Measurements from ENCODE around the gene DMC1. TPM values are rescaled to one million over a fixed set of nuclear protein-coding genes. Genes with fewer than 3 reads are reported as not detected.
A peak's percentile ranks its signal among the peaks of the same experiment; 100 is the strongest.

Gene DMC1
- total and polyA plus RNA-seq, 9 of the 15 experiments (the other 6 are each of a cell fraction or from before 2014, with no cell fraction given): 5.5 to 55.5 (median 9.8) TPM

DNA sequence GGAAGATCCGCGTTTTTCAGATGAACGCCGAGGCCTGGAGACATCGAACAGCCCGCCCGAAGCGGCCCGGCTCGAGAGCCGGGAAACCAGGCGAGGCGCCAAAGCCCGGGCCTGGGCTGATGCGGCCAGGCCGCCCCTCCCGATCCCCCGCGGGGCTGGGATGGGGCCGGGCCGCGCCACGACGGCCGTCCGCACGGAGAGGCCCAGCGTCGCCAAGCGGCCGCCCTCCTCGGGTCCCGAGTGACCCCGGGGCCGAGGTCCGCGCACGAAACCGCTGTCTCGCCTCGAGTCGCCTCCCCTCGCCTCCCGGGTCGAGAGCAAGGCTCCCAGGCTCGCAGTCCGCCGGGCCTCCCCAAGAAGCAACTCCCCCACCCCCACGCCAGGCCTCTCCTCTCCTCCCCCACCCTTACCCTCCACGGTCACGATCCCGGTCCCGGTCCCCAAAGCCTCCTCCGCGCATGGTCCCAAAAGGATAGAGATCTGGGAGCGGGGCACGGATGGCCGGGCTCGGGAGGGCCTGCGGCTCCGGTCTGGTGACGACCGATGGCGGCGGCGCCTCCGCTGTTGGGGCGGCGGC lies 64.4 kb downstream of the DMC1 start (continued):
- TF ChIP-seq, protein P1, sequence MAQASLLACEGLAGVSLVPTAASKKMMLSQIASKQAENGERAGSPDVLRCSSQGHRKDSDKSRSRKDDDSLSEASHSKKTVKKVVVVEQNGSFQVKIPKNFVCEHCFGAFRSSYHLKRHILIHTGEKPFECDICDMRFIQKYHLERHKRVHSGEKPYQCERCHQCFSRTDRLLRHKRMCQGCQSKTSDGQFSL (CRISPR knock-in tag; IDR thresholded peaks at IDR 0.05): peak; percentile 74
- TF ChIP-seq, protein P1 (tag; IDR thresholded peaks at IDR 0.05): peak in 1 of 2 experiments; percentile 80; a peak in 2 of 4 replicates
- TF ChIP-seq, protein P2, sequence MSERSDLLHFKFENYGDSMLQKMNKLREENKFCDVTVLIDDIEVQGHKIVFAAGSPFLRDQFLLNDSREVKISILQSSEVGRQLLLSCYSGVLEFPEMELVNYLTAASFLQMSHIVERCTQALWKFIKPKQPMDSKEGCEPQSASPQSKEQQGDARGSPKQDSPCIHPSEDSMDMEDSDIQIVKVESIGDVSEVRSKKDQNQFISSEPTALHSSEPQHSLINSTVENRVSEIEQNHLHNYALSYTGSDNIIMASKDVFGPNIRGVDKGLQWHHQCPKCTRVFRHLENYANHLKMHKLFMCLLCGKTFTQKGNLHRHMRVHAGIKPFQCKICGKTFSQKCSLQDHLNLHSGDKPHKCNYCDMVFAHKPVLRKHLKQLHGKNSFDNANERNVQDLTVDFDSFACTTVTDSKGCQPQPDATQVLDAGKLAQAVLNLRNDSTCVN (CRISPR knock-in tag; IDR thresholded peaks at IDR 0.05): no peak
- TF ChIP-seq, protein P3, sequence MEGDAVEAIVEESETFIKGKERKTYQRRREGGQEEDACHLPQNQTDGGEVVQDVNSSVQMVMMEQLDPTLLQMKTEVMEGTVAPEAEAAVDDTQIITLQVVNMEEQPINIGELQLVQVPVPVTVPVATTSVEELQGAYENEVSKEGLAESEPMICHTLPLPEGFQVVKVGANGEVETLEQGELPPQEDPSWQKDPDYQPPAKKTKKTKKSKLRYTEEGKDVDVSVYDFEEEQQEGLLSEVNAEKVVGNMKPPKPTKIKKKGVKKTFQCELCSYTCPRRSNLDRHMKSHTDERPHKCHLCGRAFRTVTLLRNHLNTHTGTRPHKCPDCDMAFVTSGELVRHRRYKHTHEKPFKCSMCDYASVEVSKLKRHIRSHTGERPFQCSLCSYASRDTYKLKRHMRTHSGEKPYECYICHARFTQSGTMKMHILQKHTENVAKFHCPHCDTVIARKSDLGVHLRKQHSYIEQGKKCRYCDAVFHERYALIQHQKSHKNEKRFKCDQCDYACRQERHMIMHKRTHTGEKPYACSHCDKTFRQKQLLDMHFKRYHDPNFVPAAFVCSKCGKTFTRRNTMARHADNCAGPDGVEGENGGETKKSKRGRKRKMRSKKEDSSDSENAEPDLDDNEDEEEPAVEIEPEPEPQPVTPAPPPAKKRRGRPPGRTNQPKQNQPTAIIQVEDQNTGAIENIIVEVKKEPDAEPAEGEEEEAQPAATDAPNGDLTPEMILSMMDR (IDR thresholded peaks at IDR 0.05 in 2 of 3, conservative IDR thresholded peaks at IDR 0.05 in 1 of 3; ENCODE audit: insufficient read depth in 2 of 3, low read depth in 1 of 3, low read length in 3 of 3): no peak
- TF ChIP-seq, protein P4, sequence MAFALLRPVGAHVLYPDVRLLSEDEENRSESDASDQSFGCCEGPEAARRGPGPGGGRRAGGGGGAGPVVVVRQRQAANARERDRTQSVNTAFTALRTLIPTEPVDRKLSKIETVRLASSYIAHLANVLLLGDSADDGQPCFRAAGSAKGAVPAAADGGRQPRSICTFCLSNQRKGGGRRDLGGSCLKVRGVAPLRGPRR (CRISPR knock-in tag; IDR thresholded peaks at IDR 0.05): no peak
- TF ChIP-seq, protein P5, sequence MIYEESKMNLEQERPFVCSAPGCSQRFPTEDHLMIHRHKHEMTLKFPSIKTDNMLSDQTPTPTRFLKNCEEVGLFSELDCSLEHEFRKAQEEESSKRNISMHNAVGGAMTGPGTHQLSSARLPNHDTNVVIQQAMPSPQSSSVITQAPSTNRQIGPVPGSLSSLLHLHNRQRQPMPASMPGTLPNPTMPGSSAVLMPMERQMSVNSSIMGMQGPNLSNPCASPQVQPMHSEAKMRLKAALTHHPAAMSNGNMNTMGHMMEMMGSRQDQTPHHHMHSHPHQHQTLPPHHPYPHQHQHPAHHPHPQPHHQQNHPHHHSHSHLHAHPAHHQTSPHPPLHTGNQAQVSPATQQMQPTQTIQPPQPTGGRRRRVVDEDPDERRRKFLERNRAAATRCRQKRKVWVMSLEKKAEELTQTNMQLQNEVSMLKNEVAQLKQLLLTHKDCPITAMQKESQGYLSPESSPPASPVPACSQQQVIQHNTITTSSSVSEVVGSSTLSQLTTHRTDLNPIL (CRISPR knock-in tag; IDR thresholded peaks at IDR 0.05): no peak
- TF ChIP-seq ZNF778 (CRISPR knock-in tag; IDR thresholded peaks at IDR 0.05) (no peak), NFATC3 (IDR thresholded peaks at IDR 0.05) (no peak), TCF7L2 (IDR thresholded peaks at IDR 0.05; ENCODE audit: low read depth, low read length) (no peak), SNIP1 (IDR thresholded peaks at IDR 0.05; ENCODE audit: low read depth) (no peak), SIN3B (IDR thresholded peaks at IDR 0.05; ENCODE audit: low read depth) (no peak), HDGF (IDR thresholded peaks at IDR 0.05) (no peak), ZFP30 (CRISPR knock-in tag; IDR thresholded peaks at IDR 0.05; ENCODE audit: borderline replicate concordance) (no peak), DACH1 (IDR thresholded peaks at IDR 0.05; ENCODE audit: partially characterized antibody) (no peak), NCOR1 (IDR thresholded peaks at IDR 0.05) (0 out of 2 replicates have a peak, but pooled peaks have one; percentile 5), RCOR1 (IDR thresholded peaks at IDR 0.05; ENCODE audit: borderline replicate concordance in 1 of 2, low read depth in 2 of 2, low read length in 2 of 2) (no peak), CTBP1 (IDR thresholded peaks at IDR 0.05; ENCODE audit: borderline replicate concordance) (no peak), ESRRA (IDR thresholded peaks at IDR 0.05; ENCODE audit: borderline replicate concordance, low read depth) (no peak)
- TF ChIP-seq, protein P6, sequence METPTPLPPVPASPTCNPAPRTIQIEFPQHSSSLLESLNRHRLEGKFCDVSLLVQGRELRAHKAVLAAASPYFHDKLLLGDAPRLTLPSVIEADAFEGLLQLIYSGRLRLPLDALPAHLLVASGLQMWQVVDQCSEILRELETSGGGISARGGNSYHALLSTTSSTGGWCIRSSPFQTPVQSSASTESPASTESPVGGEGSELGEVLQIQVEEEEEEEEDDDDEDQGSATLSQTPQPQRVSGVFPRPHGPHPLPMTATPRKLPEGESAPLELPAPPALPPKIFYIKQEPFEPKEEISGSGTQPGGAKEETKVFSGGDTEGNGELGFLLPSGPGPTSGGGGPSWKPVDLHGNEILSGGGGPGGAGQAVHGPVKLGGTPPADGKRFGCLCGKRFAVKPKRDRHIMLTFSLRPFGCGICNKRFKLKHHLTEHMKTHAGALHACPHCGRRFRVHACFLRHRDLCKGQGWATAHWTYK (CRISPR knock-in tag; IDR thresholded peaks at IDR 0.05): no peak
- TF ChIP-seq, protein P7, sequence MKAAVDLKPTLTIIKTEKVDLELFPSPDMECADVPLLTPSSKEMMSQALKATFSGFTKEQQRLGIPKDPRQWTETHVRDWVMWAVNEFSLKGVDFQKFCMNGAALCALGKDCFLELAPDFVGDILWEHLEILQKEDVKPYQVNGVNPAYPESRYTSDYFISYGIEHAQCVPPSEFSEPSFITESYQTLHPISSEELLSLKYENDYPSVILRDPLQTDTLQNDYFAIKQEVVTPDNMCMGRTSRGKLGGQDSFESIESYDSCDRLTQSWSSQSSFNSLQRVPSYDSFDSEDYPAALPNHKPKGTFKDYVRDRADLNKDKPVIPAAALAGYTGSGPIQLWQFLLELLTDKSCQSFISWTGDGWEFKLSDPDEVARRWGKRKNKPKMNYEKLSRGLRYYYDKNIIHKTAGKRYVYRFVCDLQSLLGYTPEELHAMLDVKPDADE (conservative IDR thresholded peaks at IDR 0.05; ENCODE audit: control insufficient read depth, low read depth, low read length): no peak

All from K562 (cell line).